Endothelial cell of umbilical vein (primary cell): ENCODE measurements around the gene MED7. TPM values are rescaled to one million over a fixed set of nuclear protein-coding genes. Genes with fewer than 3 reads are reported as not detected.

Experiments
- BruUV-seq: library from RNA; stranded (reverse); fragments of 400-500 nt; replicated peaks from 2 replicates; lab custom pipeline; 2021; lab: Mats Ljungman, UMichigan
- CTCF ChIA-PET: fragments of 300-600, 350-600 bp; sonication (Branson Sonifier 250); formaldehyde crosslinking; loops from one replicate; lab custom pipeline; 2021; ENCODE audit warnings: antibody characterized with exemption, inconsistent platforms; lab: Charles Lee
- POLR2A ChIA-PET: fragments of 300-600, 350-600 bp; sonication (Branson Sonifier 250); formaldehyde crosslinking; loops from one replicate; lab custom pipeline; 2021; ENCODE audit warnings: antibody characterized with exemption, inconsistent platforms; lab: Charles Lee
- DNase-seq: peaks from one replicate; pipeline ENCODE4 v3.0.0-alpha.2; 2011; ENCODE audit warnings: low read depth, low spot score
- FAIRE-seq: peaks from 2 replicates; lab custom pipeline; 2011; peaks lifted over from hg19 to GRCh38; lab: Jason Lieb, UNC
- H2AFZ ChIP-seq: 2 replicates; pipeline ENCODE4 v1.6.0; 2012; ENCODE audit warnings: low read depth, low read length, control low read depth, inconsistent platforms
- H3K27ac ChIP-seq: 2 replicates; pipeline ENCODE4 v1.5.1; 2011; ENCODE audit warnings: low read depth, mild to moderate bottlenecking, control low read depth, low read length, moderate library complexity; ENCODE audit not compliant: insufficient read depth
- H3K27me3 ChIP-seq, 2 experiments: 2 replicates each; pipeline versions ENCODE4 v1.6.0 to v1.6.1; 2011; ENCODE audit warnings: low read length in 2 of 2, mixed read lengths in 1 of 2; ENCODE audit not compliant: control insufficient read depth in 2 of 2, insufficient read depth in 2 of 2
- H3K36me3 ChIP-seq, 2 experiments: 2 replicates in 1 of 2; 3 replicates in 1 of 2; pipeline ENCODE4 v1.5.1; 2011; ENCODE audit warnings: low read length in 2 of 2, mild to moderate bottlenecking in 1 of 2, moderate library complexity in 1 of 2; ENCODE audit not compliant: control insufficient read depth in 2 of 2, insufficient read depth in 2 of 2; ENCODE audit errors: extremely low read depth in 1 of 2
- H3K4me1 ChIP-seq: 3 replicates; pipeline ENCODE4 v1.5.1; 2011; ENCODE audit warnings: mild to moderate bottlenecking, low read length; ENCODE audit not compliant: control insufficient read depth, insufficient read depth; ENCODE audit errors: extremely low read depth
- H3K4me2 ChIP-seq: 2 replicates; pipeline ENCODE4 v1.6.1; 2011; ENCODE audit warnings: low read length, control low read depth, mixed read lengths; ENCODE audit not compliant: insufficient read depth
- H3K4me3 ChIP-seq, 3 experiments: fragments of 200-600 bp in 1 of 3; sonication (generic), shearing (Covaris generic) in 1 of 3; replicated peaks in 1 of 3; 2 replicates each; pipeline ENCODE4 v1.5.1; 2011 to 2016; ENCODE audit warnings: control low read depth in 3 of 3, low read length in 3 of 3, mild to moderate bottlenecking in 2 of 3, inconsistent platforms in 1 of 3, low read depth in 1 of 3, moderate library complexity in 1 of 3; ENCODE audit not compliant: insufficient read depth in 1 of 3
- H3K79me2 ChIP-seq: 2 replicates; pipeline ENCODE4 v1.6.0; 2012; ENCODE audit warnings: low read length, inconsistent platforms; ENCODE audit not compliant: control insufficient read depth, insufficient read depth
- H3K9ac ChIP-seq: replicated peaks from 2 replicates; pipeline ENCODE3; 2011; ENCODE audit warnings: low read length, control low read depth; ENCODE audit not compliant: insufficient read depth; ENCODE audit errors: extremely low read depth
- H3K9me1 ChIP-seq: replicated peaks from 3 replicates; pipeline ENCODE4 v1.6.0; 2011; ENCODE audit warnings: mild to moderate bottlenecking, low read length; ENCODE audit not compliant: control insufficient read depth, insufficient read depth; ENCODE audit errors: extremely low read depth
- H3K9me3 ChIP-seq: replicated peaks from 2 replicates; pipeline ENCODE4 v1.5.1; 2012; ENCODE audit warnings: low read length, inconsistent platforms; ENCODE audit not compliant: control insufficient read depth, insufficient read depth
- H4K20me1 ChIP-seq: replicated peaks from 2 replicates; pipeline ENCODE3; 2011; ENCODE audit warnings: mild to moderate bottlenecking, low read length; ENCODE audit not compliant: control insufficient read depth, insufficient read depth; ENCODE audit errors: extremely low read depth
- CTCF ChIP-seq, 2 donors: IDR thresholded peaks; 1 replicate in 1 of 2; 2 replicates in 1 of 2; pipeline ENCODE4 v1.5.1; 2011; ENCODE audit warnings: low read length in 2 of 2, mild to moderate bottlenecking in 2 of 2, moderate library complexity in 2 of 2, control low read depth in 1 of 2, inconsistent platforms in 1 of 2, low read depth in 1 of 2; ENCODE audit not compliant: insufficient read depth in 1 of 2; ENCODE audit errors: extremely low read depth in 1 of 2
- EZH2 ChIP-seq: IDR thresholded peaks from 2 replicates; pipeline ENCODE4 v1.6.1; 2012; ENCODE audit warnings: borderline replicate concordance, low read depth, mild to moderate bottlenecking, moderate library complexity, low read length, inconsistent platforms; ENCODE audit not compliant: severe bottlenecking
- FOS ChIP-seq: IDR thresholded peaks from 2 replicates; pipeline ENCODE4 v1.6.1; 2011; ENCODE audit warnings: mild to moderate bottlenecking, low read length, moderate library complexity, borderline replicate concordance; ENCODE audit not compliant: insufficient read depth
- GATA2 ChIP-seq: IDR thresholded peaks from 2 replicates; pipeline ENCODE4 v1.7.0; 2011; ENCODE audit warnings: low read depth, mild to moderate bottlenecking, moderate library complexity, mixed read lengths, low read length; ENCODE audit not compliant: insufficient read length, insufficient read depth
- JUN ChIP-seq: IDR thresholded peaks from 2 replicates; pipeline ENCODE4 v1.6.1; 2011; ENCODE audit warnings: borderline replicate concordance, low read depth; ENCODE audit not compliant: insufficient read length, insufficient read depth
- MAX ChIP-seq: IDR thresholded peaks from 2 replicates; pipeline ENCODE4 v1.6.1; 2011; ENCODE audit not compliant: insufficient read depth, insufficient read length
- MYC ChIP-seq: IDR thresholded peaks from one replicate; pipeline ENCODE4 v1.6.1; 2011; ENCODE audit warnings: mild to moderate bottlenecking, low read depth, low read length
- POLR2A ChIP-seq: IDR thresholded peaks from 2 replicates; pipeline ENCODE4 v1.6.1; 2012; ENCODE audit warnings: low read depth, mild to moderate bottlenecking, control low read depth, low read length
- POLR2AphosphoS5 ChIP-seq: IDR thresholded peaks from 2 replicates; pipeline ENCODE4 v1.6.1; 2012; ENCODE audit warnings: low read depth, mild to moderate bottlenecking, control low read depth, low read length, moderate library complexity; ENCODE audit not compliant: insufficient read depth
- dilution Hi-C: fragments of 300-500 bp; cut with MboI; formaldehyde crosslinking; loops from one replicate; pipeline ENCODE4 v1.15.0; 2019; ENCODE audit warnings: low sequenced_read_pairs; ENCODE audit not compliant: extremely low pct_ligation_motif_present
- intact Hi-C: fragments of 100-400 bp; cut with micrococcal nuclease; formaldehyde crosslinking; loops from one replicate; pipeline ENCODE4 v1.10.0; 2022
- polyA plus RNA-seq, 4 experiments: library from polyadenylated mRNA; depleted of rRNA in 3 of 4; stranded (reverse) in 3 of 4; unstranded in 1 of 4; fragments of >200 nt; gene quantifications; 2 replicates each; pipeline versions ENCODE4 v1.2.1 to v1.2.3, GENCODE V29; 2011 to 2012; ENCODE audit warnings: missing spikeins in 1 of 4
- total RNA-seq: library from RNA; stranded (reverse); gene quantifications from 2 replicates; pipeline ENCODE4 v1.2.3, GENCODE V29; 2021

MED7 gene
- total and polyA plus RNA-seq, 2 donors (not counting 3 experiments of a cell fraction or from before 2014, with no cell fraction given), result 4.3 to 9.2 TPM

- Histone ChIP-seq H3K9ac (no peak overlapping the region), H3K4me2 (no peak overlapping the region), H3K4me1 (no peaks in the 10 kb centered on the region), H3K79me2 (no peaks in the 10 kb centered on the region), H3K9me1 (no peaks in the 10 kb centered on the region), H2AFZ (no peak overlapping the region), H3K27ac (no peak overlapping the region), H4K20me1 (no peaks in the 10 kb centered on the region), H3K4me3 (no peak overlapping the region), H3K9me3 (no peaks in the 10 kb centered on the region), H3K27me3 (no peaks in the 10 kb centered on the region), H3K36me3 (no peaks in the 10 kb centered on the region)
- intact Hi-C loops (no loop called here), dilution Hi-C loops (no loop called here)
- no peak for DNase-seq
- CTCF ChIA-PET, result no interaction called here
- FAIRE-seq, result no peak
- no peak for TF ChIP-seq MYC
- no peak for TF ChIP-seq CTCF (IDR thresholded peaks at IDR 0.05; ENCODE audit: extremely low read depth in 1 of 2, insufficient read depth in 1 of 2, low read depth in 1 of 2, low read length in 2 of 2)
- no peak for TF ChIP-seq FOS
- no peak for TF ChIP-seq GATA2
- no peak for TF ChIP-seq EZH2
- no peak for TF ChIP-seq POLR2A
- no peak for TF ChIP-seq JUN
- TF ChIP-seq MAX, result no peak
- TF ChIP-seq POLR2AphosphoS5, result no peak
- BruUV-seq, result no TSS peak
- POLR2A ChIA-PET, result no interaction called here
Observed at GRCh38 chr5:157120102-157120501, 22.6 kb downstream of the MED7 start.
